Measurements from ENCODE around the gene USP16.
"Not testable (repeated sequence)": the region's sequence is repeated elsewhere in the genome, so short reads cannot be mapped to it uniquely, and the experiment has no call there.

USP16 gene

DNA sequence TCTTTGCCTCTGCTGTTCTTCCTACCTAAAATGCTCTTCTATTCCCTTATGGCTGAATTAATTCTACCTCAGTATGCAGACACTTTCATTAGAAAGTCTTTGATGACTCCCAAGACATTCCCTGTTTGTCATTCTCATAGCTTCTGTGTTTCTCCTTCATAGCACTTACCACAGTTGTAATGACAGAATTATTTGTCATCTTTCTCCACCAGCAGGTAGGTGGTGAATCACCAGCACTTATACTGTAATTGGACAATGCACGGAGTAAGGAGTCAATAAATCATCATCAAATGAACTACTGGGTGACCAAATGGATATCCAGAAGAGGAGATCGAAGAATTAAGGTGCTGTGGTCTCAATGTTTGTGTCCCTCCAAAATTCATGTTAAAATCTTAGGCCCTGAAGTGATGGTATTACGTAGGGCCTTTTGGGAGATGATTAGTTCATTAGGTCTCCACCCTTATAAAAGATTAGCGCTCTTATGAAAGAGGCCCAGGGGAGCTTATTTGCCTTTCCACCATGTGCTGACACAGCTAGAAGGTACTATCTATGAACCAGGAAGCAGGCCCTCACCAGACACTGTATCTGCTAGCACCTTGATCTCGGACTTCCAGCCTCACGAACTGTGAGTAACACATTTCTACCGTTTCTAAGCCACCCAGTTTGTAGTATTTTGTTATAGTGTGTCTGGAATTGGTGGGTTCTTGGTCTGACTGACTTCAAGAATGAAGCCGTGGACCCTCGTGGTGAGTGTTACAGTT, 51.4 kb downstream of the USP16 start:
- no peak for DNase-seq (ENCODE audit: low read depth)
- TF ChIP-seq, protein P1, sequence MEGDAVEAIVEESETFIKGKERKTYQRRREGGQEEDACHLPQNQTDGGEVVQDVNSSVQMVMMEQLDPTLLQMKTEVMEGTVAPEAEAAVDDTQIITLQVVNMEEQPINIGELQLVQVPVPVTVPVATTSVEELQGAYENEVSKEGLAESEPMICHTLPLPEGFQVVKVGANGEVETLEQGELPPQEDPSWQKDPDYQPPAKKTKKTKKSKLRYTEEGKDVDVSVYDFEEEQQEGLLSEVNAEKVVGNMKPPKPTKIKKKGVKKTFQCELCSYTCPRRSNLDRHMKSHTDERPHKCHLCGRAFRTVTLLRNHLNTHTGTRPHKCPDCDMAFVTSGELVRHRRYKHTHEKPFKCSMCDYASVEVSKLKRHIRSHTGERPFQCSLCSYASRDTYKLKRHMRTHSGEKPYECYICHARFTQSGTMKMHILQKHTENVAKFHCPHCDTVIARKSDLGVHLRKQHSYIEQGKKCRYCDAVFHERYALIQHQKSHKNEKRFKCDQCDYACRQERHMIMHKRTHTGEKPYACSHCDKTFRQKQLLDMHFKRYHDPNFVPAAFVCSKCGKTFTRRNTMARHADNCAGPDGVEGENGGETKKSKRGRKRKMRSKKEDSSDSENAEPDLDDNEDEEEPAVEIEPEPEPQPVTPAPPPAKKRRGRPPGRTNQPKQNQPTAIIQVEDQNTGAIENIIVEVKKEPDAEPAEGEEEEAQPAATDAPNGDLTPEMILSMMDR (conservative IDR thresholded peaks at IDR 0.05; ENCODE audit: low read depth, low read length), result no peak
- H3K4me3 ChIP-seq (ENCODE audit: low read length), result no peak overlapping the region

DNA sequence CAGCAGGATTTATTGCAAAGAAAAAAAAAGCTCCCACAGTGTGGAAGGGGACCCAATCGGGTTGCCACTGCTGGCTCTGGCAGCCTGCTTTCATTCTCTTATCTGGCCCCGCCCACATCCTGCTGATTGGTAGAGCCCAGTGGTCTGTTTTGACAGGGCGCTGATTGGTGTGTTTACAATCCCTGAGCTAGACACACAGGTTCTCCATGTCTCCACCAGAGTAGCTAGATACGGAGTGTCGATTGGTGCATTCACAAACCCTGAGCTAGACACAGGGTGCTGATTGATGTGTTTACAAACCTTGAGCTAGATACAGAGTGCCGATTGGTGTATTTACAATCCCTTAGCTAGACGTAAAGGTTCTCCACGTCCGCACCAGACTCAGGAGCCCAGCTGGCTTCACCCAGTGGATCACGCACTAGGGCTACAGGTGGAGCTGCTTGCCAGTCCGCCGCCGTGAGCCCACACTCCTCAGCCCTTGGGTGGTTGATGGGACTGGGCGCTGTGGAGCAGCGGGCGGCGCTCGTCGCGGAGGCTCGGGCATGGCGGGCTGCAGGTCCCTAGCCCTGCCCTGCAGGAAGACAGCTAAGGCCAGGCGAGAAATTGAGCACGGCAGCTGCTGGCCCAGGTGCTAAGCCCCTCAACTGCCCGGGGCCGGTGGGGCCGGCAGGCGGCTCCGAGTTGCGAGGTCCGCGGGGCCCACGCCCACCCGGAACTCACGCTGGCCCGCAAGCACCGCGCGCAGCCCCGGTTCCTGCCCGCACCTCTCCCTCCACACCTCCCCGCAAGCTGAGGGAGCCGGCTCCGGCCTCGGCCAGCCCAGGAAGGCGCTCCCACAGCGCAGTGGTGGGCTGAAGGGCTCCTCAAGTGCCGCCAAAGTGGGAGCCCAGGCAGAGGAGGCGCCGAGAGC, 52.5 kb downstream of the USP16 start:
- peak overlapping the region; percentile 32 for H3K4me3 ChIP-seq (ENCODE audit: low read length)
- not testable (repeated sequence) for DNase-seq (ENCODE audit: low read depth)

DNA sequence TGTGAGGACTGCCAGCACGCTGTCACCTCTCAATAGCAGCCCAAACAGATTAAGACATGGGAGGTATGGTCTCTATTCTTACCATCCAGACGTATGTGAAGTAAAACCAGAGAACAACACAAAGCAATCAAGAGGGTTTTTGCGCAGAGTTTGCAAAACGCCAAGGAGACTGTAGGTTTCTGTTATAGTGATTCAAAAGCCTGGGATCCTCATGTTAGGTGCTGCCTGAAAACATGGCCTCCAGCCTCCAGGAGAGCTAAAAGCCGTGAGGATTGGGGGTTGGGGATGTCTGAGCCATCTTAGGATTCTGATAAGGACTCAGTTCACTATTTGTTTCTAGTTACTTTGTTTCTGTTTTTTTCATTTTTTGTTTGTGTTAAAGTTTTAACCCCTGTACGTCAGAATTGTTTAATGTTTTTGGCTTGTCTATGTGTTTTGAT, 53.2 kb downstream of the USP16 start:
- no peak for DNase-seq (ENCODE audit: low read depth)
- TF ChIP-seq, protein P1 (conservative IDR thresholded peaks at IDR 0.05; ENCODE audit: low read depth, low read length), result no peak
- peak overlapping the region; percentile 32 for H3K4me3 ChIP-seq (ENCODE audit: low read length)

DNA sequence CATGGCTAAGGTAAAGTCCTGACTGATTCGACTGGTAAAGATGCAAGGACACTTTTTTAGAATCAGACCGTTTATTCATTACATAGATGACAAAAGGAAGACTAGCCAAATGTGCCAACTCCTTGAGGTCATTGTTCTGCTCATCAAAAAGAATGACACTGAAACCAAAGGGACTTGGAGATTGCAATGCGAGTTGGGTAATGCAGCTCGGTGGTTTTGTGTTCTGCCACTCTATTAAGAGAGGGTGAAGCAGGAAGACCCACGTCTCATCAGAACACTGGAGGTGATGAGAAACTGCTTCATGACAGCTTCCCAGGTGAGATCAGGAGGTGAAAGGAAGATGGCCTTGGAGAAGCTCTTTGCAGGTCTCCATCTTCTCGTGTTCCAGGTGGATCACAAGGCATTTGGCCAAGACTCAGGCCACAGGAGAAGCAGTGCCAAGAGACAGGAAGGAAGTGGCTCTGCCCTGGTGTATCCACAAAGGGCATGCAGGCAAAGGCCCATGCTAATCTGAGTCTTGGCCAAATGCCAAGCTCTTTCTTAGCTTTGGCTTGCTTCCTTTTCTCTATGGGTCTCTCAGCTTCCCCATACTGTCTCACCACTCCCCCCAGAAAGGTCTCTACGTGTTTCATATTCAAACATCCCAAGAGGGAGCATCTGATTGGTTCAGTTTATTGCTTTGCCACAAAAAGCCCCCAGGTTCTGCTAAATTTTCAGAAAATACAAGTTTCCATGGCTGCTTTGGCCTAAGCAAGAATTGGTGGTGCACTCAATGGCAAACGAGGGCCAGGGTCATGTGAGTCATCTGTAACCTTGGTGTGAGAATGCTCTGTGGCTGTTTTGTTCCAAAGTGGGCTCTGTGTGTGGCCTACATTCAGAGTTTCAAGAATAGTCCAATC, 54.6 kb downstream of the USP16 start:
- no peak for DNase-seq (ENCODE audit: low read depth)
- TF ChIP-seq, protein P1 (conservative IDR thresholded peaks at IDR 0.05; ENCODE audit: low read depth, low read length), result no peak
- H3K4me3 ChIP-seq (ENCODE audit: low read length), result no peak overlapping the region

DNA sequence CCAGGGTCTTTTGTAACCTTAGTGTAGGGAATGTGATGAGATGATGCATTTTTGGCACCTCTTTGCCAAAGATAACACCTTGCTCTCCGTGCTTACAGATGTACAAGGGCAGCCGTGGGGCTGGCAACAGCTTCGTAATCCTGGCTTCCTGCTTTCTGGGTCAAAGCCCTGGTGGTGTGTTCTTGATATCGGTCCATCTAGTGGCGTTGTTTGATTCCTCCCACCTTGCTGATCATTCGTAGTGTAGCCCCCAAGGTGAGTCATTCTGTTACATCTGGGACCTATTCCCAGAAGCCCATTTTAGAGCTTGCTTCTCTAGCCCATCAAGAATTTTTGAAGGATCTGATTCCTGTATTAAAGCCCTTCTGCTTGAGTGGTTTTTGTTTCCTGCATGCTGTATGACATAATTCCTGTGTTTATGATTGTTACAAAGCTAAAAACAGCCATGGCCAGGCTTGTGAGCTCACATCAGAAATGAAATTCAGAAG, 56.0 kb downstream of the USP16 start:
- TF ChIP-seq, protein P1 (conservative IDR thresholded peaks at IDR 0.05; ENCODE audit: low read depth, low read length), result peak; percentile 7
- DNase-seq (ENCODE audit: low read depth), result no peak
- no peak overlapping the region for H3K4me3 ChIP-seq (ENCODE audit: low read length)

DNA sequence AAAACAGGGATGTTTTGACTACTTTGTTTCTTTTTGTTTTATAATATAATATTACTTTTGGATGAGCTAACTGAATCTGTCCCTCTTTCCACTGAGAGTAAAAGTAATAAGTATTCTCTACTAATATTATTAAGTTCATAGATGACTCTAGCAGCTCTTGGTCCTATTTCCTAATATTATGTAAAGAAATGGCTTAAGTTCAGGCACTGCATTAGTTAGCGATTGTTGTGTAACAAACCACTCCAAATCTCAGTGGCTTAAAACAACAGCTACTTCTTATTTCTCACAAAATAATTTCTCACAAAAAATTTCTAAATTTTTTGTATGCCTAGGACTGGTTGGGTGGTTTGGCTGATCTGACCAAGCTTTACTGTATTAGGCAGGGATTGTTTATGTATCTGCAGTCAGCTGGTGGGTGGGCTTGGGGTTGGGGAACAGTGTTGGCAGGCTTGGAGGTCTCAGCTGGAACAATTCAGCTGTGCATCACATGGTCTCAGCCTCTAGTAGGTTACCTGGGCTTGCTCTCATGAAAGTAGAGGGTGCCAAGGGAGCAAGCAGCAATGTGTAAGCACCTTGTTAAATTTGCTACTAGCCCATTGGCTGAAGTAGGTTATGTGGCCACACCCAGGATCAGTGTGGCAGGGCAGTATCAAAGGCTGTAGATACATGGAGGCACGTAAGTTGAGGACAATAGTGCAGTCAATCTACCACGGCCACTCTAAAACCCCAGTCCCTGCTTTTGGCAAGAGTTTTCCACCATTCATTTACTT, 57.8 kb downstream of the USP16 start:
- H3K4me3 ChIP-seq (ENCODE audit: low read length), result no peak overlapping the region
- TF ChIP-seq, protein P1 (conservative IDR thresholded peaks at IDR 0.05; ENCODE audit: low read depth, low read length), result no peak
- DNase-seq (ENCODE audit: low read depth), result no peak

Data from retinal pigment epithelial cell (primary cell).